Hematopoietic multipotent progenitor cell treated with erythropoietin and hydrocortisone succinate and interleukin-3 and kit ligand, for 4 days (in vitro differentiated cells): ENCODE results near the gene ZNF586.
"Not testable (repeated sequence)": the region's sequence is repeated elsewhere in the genome, so short reads cannot be mapped to it uniquely, and the experiment has no call there.

Source experiments
- DNase-seq: peaks from one replicate; pipeline ENCODE4 v3.0.0-alpha.2; 2015

ZNF586 gene

GRCh38 chr19:57769345-57770131, at the start of gene ZNF586:
TSS of gene ZNF586 (plus strand) at chr19:57769676. CDS start at chr19:57769843, 167 bp downstream.
- DNase-seq, result peak; percentile 98

GRCh38 chr19:57719901-57720519, 49.5 kb upstream of the ZNF586 start:
- DNase-seq, result no peak

GRCh38 chr19:57720878-57721277, 48.6 kb upstream of the ZNF586 start:
- no peak for DNase-seq

GRCh38 chr19:57738320-57738719, 31.2 kb upstream of the ZNF586 start:
- peak; percentile 51 for DNase-seq

GRCh38 chr19:57738770-57739169, 30.7 kb upstream of the ZNF586 start:
- not testable (repeated sequence) for DNase-seq

GRCh38 chr19:57746580-57747471, 22.6 kb upstream of the ZNF586 start, which contains the start of gene ZNF776:
TSS of gene ZNF776 (plus strand) at chr19:57746815. CDS start at chr19:57747059, 244 bp downstream.
- peak; percentile 98 for DNase-seq

DNA sequence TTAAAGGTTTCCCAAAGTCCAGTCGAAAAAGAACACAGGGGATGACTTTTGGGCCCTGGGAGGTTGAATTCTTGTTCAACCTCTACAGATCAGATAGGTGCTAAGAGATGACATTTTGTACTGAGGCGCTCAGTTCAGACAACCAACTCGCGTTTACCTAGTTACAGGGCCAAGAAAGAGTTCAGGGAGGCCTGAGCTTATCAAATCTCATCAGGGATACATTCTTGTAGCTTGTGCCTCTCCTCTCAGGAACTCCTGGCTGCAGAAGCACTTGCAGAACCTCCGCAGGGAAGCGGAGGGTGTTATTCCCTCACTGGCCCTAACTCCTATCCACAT, 22.0 kb upstream of the ZNF586 start:
- peak; percentile 37 for DNase-seq

DNA sequence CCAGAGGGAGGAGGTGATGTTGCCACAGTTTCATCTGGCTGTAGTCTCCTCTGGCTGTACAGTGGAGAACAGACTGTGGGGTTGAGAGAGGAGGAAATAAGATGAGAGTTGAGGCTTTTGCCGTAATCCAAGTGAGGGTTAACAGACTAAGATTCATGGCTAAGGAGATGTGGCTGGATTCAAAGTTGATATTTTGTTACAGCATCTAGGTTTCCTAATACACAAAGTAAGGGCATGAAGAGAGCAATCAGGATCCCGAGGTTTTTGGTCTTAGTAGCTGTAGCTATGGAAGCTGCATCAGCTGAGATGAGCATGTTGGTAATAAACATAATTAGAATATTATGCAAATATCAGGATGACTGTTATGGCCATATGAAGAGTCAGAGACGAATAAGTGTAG, 21.4 kb upstream of the ZNF586 start:
- no peak for DNase-seq

GRCh38 chr19:57754091-57754673, 15.3 kb upstream of the ZNF586 start:
- DNase-seq, result no peak

DNA sequence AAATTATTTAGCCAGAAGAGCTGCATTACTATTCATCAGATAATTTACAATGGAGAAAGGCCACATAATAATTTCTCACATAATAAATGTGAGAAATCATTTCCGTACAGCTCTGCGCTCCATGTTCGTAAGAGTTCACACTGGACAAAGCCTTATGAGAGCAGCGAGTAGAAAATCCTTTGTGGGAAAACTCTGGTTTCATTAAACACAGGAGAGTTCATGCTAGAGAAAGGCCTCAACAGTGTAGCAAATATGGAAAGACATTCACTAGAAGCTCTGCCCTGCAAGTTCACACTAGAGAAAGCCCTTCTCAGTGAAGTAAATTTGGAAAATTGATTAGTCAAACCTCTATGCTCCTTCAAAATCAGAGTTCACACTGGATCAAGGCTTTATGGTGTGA, 14.4 kb upstream of the ZNF586 start:
- DNase-seq, result no peak

DNA sequence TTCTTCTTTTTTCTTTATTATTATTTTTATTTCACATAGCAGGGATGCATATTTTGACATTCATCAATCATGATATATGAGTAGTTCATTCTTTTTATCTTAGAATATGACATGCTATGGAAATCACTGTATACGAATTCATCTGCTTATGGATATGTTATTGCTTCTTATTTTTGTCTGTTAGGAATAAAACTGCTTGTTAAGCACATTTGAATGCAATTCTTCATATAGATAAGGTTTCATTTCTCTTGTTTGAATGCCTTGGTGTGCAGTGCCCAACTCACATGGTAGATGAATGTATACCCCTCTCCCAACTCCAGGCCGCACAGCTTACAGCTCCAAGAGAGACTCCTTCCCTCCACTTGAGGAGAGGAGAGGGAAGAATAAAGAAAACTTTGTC, 11.5 kb upstream of the ZNF586 start:
- no peak for DNase-seq

GRCh38 chr19:57759096-57759495, 10.4 kb upstream of the ZNF586 start:
- no peak for DNase-seq

- DNase-seq, result no peak
Measured at GRCh38 chr19:57771417-57771816, 1.9 kb downstream of the ZNF586 start.

DNA sequence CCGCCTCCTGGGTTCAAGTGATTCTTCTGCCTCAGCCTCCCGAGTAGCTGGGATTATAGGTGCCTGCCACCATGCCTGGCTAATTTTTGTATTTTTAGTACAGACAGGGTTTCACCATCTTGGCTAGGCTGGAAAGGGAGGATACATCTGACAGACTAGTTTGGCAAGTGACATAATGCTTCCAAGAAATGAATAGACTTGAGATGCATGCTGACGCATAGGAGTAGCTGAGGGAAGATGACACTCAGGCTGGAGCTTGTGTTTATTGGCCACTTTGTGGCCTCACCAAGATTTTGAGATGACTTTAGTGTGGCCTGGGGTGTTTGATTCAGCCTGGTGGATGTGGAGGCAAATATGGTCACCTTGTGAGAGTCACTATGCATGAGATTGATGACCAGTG, 4.0 kb downstream of the ZNF586 start:
- DNase-seq, result no peak

DNA sequence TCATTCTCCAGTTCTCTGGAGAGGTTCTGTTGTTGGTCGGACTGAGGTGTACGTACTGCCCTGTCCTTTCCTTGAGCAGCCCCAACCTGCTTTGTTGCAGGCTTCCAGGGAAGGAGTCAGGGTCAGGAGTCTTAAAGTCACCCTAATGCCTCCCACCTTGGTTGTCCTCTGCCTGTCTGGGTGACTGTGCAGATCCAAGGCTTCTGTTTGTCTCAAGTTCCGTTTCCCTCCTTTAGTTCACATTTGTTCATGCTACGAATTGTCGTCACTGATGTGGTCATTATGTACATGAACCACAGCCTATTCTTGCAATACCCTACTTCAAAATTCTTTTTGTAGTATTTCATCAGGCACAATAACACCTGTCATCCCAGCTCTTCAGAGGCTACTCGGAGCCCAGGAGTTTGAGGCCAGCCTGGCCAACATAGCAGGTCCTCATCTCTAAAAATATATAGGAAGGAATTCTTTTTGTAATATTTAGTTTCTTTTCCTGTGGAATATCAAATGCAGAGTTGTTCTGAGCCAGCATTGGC, 7.4 kb downstream of the ZNF586 start:
- no peak for DNase-seq

GRCh38 chr19:57778336-57778735, 8.9 kb downstream of the ZNF586 start:
- no peak for DNase-seq

DNA sequence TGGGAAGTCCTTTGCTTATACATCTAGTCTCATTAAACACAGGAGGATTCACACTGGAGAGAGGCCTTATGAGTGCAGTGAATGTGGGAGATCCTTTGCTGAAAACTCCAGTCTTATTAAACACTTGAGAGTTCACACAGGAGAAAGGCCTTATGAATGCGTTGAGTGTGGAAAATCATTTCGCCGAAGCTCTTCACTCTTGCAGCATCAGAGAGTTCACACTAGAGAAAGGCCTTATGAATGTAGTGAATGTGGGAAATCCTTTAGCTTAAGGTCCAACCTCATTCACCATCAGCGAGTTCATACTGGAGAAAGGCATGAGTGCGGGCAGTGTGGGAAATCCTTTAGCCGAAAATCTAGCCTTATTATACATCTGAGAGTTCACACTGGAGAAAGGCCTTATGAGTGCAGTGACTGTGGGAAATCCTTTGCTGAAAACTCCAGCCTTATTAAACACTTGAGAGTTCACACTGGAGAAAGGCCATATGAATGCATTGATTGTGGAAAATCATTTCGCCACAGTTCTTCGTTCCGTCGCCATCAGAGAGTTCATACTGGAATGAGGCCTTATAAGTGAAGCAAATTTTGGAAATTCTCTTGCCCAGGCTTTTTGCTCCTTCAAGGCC, 9.9 kb downstream of the ZNF586 start:
- DNase-seq, result no peak

DNA sequence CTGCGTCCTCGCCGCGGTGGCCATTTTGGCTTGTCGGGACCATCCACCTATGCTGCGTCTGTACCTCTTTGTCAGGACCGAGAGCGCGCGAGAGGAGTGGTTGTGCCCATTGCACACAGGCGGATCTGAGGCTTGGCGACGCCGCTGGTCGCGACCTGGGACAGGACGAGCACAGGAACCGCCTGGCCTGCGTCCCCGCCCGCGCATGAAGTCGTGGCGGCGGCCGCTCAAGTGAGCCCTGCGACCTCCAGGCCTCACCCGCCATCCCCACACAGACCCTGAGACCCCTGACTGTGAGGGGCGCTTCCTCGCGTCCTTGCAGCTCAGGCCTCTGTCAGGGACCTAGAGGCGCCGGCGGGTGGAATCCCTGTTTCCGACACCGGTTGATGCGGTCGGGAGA, 16.8 kb downstream of the ZNF586 start:
- no peak for DNase-seq

DNA sequence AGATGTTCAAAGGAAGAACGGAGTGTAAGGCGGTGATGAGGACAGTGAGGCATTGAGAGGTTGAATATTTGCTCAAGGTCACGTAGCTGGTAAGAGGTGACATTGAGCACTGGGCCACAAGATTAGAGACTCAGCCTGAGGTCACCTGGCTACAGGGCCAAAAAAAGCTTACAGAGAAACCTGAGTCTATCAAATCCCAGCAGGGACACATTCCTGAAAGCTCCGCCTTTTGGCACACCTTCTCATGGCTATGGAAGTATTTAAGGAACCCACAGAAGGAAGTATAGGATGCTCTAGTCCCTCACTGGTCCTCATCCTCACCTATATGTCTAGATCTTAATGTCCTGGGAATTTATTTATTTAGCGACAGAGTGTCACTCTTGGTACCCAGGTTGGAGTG, 17.4 kb downstream of the ZNF586 start:
- DNase-seq, result no peak

DNA sequence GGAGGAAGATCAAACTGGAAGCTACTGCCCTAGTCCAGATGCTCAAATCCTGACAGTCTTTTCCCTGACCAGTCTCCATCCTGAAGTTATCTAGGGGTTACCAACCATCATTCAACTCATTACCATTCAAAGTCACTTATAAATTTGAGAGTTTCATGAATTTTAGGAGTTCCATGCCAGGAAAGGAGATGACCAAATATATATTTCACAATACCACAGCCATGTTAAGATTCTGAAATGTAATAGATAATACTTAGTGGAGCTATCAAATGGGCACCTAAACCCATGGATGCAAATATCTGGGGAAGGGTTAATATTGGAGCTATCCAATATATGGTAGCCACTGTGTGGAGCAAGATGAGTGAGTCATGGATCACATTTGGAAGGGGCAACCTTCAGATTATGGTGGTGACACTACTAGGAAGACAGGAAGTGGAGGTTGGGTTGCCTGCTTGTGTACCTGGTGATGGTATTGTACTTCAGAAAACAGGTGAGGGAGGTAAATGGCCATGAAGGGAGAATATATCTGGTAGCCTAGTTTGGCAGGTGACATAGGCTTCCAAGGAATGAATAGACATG, 18.7 kb downstream of the ZNF586 start:
- DNase-seq, result no peak

DNA sequence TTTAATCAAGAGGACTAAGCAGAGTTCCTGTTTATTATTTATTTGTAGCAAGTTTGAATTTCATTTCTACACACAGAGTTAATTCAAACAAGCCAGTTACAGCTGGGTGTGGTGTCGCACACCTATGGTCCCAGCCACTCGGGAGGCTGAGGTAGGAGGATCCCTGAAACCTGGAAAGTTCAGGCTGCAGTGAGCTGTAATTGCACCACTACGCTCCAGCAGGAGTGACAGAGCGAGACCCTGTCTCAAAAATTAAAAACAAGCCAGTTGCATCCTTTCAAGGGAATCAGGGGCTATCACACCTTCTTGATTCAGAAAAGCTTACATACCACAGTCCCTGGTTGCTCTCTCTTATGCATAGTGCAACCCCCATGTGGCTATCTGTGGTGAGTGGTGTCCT, 19.8 kb downstream of the ZNF586 start:
- no peak for DNase-seq

DNA sequence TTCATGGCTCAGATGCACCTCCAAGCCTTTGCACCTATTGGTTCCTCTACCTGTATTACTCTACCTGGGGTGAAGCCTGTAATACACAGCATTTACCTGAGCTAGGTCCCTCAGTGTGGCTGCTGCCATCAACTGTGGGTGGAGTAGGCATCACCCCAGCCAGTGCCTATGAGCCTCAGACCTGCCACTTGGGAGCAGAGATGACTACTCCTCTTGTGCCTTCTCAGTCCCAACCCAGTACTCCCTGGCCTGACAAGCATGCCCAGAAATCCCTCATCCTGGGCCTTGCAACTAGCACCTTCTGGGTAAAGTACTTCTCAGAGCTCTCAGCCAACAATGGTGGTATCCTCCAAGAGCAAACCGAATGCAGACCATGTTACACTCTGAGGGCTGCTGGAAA, 27.1 kb downstream of the ZNF586 start:
- not testable (repeated sequence) for DNase-seq
